HG03469 (cell line): ENCODE measurements around the gene SNRPA1.

ENCODE experiments used
- ATAC-seq: cut with Tn5 transposase; IDR thresholded peaks from one replicate; pipeline ENCODE4 v1.9.1; 2021; ENCODE audit warnings: mild to moderate bottlenecking, moderate library complexity, moderate number of reproducible peaks; ENCODE audit not compliant: unreplicated experiment

The SNRPA1 gene

GRCh38 chr15:101320501-101321052, 25.5 kb upstream of the SNRPA1 start:
- no peak for ATAC-seq

GRCh38 chr15:101318839-101319238, 23.8 kb upstream of the SNRPA1 start:
- no peak for ATAC-seq

GRCh38 chr15:101318147-101318819, 23.2 kb upstream of the SNRPA1 start:
- no peak for ATAC-seq

- no peak for ATAC-seq
These were observed 22.4 kb upstream of the SNRPA1 start for GRCh38 chr15:101317336-101317872.

GRCh38 chr15:101316529-101316928, 21.5 kb upstream of the SNRPA1 start:
- no peak for ATAC-seq

- ATAC-seq: no peak
These were observed 20.7 kb upstream of the SNRPA1 start for GRCh38 chr15:101315736-101316135.

- no peak for ATAC-seq
These were observed 19.5 kb upstream of the SNRPA1 start for GRCh38 chr15:101314336-101315125.

GRCh38 chr15:101313041-101313761, 18.2 kb upstream of the SNRPA1 start:
- no peak for ATAC-seq

GRCh38 chr15:101310508-101310907, 15.5 kb upstream of the SNRPA1 start:
- no peak for ATAC-seq

- no peak for ATAC-seq
These were observed 15.1 kb upstream of the SNRPA1 start for GRCh38 chr15:101310161-101310480.

GRCh38 chr15:101309436-101310160, 14.6 kb upstream of the SNRPA1 start:
- no peak for ATAC-seq

GRCh38 chr15:101308604-101309435, 13.8 kb upstream of the SNRPA1 start:
- ATAC-seq: no peak

- ATAC-seq: no peak
These were observed 13.0 kb upstream of the SNRPA1 start for GRCh38 chr15:101307897-101308603.

- no peak for ATAC-seq
These were observed 12.2 kb upstream of the SNRPA1 start for GRCh38 chr15:101307048-101307896.

GRCh38 chr15:101306341-101307047, 11.4 kb upstream of the SNRPA1 start:
- no peak for ATAC-seq

GRCh38 chr15:101305820-101306255, 10.8 kb upstream of the SNRPA1 start:
- ATAC-seq: no peak

- no peak for ATAC-seq
These were observed 8.4 kb upstream of the SNRPA1 start for GRCh38 chr15:101303408-101303807.
